Fibroblast of skin of left quadriceps (primary cell): Measurements from ENCODE around the gene CHST10.

Experiments used
- DNase-seq, 2 experiments: peaks; one replicate each; pipeline ENCODE4 v3.0.0-alpha.2; 2013; ENCODE audit warnings: low read depth in 2 of 2

CHST10 gene

DNA sequence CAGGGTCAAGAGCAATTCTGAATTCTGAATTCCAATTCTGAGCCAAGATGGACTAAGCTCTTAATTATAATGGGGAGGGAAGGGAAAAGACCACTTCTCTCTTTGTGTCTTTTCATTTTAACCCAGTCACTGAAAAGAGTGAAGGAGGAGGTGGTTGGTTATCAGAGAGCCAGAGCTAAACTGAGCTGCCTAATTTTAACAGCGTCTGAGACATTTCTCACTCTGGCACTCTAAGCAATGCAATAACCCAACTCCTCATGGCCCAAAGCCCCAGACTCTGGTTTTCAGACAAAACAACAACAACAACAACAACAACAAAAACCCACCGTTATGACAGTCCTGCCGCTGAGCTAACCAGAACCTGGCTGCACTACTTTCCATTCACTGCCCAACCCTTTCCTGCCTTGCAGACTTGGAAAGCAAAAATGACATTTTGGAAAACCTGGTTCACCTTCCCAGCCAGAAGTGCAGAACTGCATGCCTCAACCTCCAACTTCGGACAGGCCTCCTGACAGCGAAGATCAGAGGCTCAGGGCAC, 1.0 kb downstream of the CHST10 start:
- DNase-seq: no peak

DNA sequence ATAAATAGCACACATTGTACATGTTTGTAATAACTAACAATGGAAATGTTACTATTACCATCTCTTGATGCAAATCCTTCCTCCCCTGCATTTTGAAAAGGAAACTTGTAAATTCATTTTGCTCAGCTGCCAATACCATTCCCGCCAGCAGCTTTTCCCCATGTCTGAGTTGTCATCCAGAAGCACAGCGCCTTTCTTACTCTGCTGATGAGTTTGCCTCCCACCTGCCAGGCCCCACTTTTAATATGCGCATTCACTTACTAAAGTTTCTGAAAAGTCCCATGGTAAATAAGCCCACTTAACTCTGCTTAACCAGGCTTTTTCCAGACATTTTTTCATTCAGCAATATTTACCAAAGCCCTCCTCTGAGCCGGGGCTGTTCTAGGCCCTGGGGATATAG, 3.9 kb downstream of the CHST10 start:
- DNase-seq: no peak

GRCh38 chr2:100412881-100413321, 4.6 kb downstream of the CHST10 start:
- no peak for DNase-seq

GRCh38 chr2:100412466-100412865, 5.0 kb downstream of the CHST10 start:
- DNase-seq: no peak

- no peak for DNase-seq
Observed at GRCh38 chr2:100411841-100412292, 5.6 kb downstream of the CHST10 start.

- DNase-seq: no peak
Observed at GRCh38 chr2:100409975-100410647, 7.4 kb downstream of the CHST10 start.

DNA sequence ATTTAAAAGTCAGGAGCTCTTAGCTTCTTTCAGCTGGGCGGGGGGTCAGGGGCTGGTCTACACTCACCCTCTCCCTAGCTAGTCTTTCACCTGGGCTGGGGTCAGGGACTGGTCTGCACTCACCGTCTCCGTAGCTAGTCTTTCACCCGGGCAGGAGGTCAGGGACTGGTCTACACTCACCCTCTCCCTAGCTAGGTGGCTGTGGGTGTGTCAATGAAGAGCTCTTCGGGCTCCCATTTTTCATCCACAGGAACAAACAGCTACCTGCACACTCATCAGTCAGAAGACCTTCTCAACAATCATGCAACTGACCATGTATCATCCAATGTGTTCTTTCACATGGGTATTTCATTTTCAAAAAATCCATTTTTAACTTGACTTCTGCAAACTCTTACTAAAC, 8.0 kb downstream of the CHST10 start:
- DNase-seq: no peak

DNA sequence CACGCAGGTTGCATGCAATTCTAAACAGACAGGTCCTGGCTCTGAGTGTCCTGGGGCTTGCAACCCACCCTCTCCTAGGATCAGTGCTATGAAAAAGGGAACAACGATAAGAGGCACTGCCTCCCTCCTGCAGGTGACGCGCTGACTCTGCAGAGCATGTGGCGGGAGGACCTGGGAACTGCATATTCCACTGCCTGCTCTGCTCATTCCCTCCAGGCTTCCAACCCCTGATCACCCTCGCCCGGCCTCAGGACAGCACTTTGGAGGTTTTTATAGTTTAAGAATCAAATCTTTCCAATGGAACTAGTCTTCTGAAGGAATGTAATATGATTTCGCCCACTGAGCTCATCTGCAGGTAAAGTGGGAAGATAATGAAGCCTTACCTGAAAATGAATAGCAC, 8.5 kb downstream of the CHST10 start:
- no peak for DNase-seq

DNA sequence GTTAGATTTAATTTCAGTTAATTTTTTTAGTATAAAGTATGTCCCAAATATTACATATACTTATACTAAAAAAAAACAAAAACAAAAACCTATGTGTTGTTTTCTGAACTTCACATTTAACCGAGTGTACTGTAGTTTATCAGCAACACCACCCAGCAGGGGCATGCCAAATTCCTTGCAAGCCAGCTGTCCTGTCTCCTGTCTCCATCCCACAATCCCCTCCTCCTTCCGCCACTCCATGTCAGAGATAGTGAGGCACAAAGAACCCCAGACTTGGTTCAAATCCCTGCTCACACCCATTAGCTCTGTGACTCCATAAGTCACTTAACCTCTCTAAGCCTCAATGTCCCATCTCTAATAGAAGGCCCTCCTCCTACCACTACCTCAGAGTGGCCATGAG, 9.4 kb downstream of the CHST10 start:
- no peak for DNase-seq

GRCh38 chr2:100407563-100407962, 9.9 kb downstream of the CHST10 start:
- DNase-seq: no peak

GRCh38 chr2:100407073-100407472, 10.4 kb downstream of the CHST10 start:
- DNase-seq: no peak

DNA sequence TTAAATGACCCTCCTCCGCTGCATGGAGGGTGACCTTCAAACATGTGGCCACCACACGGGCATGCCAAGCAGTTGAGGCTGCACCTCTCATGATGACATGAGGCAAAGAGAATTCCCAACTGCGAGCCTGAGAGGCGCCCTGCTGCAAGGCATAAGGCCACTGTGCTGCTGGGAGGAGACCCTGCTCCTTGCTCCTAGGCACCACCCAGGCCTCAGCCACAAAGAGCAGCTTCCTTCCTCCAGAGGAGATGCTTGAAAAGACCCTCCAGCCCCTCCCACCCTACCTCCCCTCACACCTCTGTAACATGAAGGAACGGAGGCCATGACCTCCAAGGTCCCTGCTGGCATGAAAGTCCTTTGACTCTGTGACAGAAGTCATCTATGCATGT, 11.4 kb downstream of the CHST10 start:
- no peak for DNase-seq

DNA sequence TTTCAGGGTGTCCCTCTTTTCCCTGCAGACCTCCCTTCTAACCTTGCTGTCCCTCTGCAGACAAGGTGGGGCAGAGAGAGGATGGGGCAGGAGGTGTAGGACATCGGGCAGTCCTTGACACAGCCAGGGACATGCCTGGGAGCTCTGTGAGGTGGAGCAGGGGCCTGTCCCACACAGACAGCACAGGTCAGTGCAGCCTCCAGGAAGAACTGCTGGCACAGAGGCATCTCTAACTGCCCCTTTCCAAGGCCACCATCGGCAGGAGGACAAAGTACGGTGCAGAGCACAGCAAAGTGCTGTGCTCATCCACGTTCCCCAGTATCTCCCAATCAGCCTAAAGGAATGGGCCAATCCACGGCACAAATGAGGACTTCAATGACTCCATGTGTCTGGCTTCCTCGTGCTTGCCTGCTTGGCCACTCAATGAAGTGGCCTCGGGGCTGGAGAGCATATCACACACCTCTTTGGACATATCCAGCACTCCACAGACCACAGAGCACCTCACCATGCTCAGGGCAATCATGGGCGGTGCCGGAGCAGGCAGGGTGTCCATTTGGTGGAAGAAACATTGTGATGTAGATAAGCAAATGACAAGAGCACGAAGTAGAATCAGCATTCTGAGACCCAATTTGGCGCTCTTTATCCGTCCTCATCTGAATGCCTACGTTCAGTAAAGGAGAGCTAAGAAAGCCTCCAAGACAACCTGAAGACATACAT, 11.9 kb downstream of the CHST10 start:
- no peak for DNase-seq

DNA sequence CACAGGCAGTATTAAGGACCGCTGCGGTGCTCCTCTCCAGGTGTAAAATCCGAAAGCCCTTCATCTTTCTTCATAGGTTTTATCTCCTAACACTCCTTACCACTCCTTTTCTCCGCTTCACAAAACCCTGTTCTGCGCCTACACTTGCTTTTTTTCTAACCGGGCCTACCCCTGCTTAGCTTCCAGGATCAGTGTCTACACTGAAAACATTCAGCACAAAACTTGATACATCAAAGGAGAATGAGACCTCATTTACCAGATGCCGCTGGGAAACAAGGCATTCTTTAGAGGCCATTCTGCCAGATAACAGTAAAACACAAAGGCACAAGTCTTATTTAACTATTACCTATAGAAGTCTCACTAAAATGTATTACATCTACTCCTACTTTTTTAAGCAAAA, 13.1 kb downstream of the CHST10 start:
- DNase-seq: no peak

GRCh38 chr2:100403722-100404121, 13.7 kb downstream of the CHST10 start:
- no peak for DNase-seq

- no peak for DNase-seq
Observed at GRCh38 chr2:100401268-100401667, 16.2 kb downstream of the CHST10 start.

- no peak for DNase-seq
Observed at GRCh38 chr2:100399714-100400113, 17.8 kb downstream of the CHST10 start.

DNA sequence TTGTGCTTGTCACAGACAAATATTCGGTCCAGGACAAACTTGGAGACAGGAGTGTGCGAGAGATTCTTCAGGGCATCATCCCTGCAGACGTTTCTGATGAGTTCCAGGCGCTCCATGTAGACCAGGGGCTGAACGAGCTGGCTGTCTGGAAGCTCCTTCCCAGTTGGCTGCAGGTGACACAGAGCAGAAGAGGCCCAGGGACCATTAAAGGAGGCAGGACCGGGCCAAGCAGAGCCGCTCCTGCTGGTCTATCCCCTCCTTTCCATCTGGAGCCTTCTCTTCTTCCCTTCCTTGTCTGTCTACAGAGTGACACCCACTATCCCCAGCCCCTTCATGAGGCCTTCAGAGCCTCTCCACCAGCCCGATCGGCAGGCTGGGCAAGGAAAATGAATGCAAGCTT, 19.5 kb downstream of the CHST10 start:
- DNase-seq: no peak

- no peak for DNase-seq
Observed at GRCh38 chr2:100397118-100397860, 20.2 kb downstream of the CHST10 start.

DNA sequence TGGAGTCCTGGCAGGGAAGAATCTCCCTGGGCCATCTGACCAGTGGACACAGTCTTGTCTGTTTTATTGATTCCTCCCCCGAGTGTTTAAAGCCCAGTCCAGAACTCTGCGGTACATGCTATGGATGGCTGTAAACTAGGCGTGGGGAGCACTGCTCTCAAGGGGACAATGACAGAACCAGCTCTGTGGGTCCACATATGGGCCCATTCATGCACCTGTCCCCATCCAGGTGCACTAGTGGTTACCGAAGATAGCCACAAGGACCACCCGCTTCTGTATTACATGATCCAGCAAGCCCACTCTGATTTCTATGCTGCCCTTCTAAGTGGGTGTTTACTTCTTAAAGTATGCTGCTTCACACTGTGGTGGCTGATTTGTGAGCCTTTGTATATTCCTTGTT, 21.0 kb downstream of the CHST10 start:
- DNase-seq: no peak

DNA sequence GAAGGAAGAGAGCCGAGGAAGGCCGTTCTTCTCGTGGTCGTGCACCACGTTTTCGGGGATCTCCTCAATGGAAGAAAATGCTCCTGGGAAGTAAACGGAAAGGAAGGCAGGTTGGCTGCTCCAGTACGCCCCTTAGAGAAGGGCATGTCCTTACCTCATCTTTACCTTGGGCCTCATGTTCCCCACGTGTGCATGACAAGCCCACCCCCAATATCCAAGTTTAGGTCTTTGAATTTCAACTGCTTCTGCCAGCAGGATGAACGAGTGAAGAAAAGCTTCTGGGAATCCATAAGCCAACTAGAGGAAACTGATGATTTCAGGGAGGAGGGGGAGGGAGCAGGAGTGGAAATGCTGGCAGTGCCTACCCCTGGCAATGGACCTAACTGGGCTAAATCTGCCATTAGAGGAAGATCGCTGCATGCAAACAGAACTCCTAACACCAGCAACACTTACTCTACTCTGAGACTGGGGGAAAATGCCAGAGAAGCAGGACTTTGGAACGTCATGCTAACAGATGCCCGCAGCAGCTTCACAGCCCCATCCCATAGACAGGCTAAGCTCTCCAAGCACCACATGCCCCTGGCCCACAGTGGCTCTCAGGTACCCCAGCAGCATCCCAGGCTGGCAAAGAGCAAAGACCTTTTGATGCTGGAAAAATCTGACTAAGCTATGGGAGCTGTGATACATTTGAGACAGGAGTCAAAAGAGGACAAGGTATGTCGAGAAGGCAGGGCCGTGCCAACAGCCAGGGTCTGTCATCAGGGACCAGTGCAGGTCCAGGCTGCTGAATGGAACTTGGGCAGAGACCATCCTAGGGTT, 21.7 kb downstream of the CHST10 start:
- no peak for DNase-seq
